Activated CD8-positive, alpha-beta memory T cell treated with anti-CD3 and anti-CD28 coated beads, Interleukin-2, amount 50 U/mL, for 24 hours (primary cell): ENCODE results near the gene PITX2.

Experiments used
- DNase-seq: peaks from one replicate; pipeline ENCODE4 v3.0.0-alpha.2; 2020; ENCODE audit errors: extremely low read depth

PITX2 gene

DNA sequence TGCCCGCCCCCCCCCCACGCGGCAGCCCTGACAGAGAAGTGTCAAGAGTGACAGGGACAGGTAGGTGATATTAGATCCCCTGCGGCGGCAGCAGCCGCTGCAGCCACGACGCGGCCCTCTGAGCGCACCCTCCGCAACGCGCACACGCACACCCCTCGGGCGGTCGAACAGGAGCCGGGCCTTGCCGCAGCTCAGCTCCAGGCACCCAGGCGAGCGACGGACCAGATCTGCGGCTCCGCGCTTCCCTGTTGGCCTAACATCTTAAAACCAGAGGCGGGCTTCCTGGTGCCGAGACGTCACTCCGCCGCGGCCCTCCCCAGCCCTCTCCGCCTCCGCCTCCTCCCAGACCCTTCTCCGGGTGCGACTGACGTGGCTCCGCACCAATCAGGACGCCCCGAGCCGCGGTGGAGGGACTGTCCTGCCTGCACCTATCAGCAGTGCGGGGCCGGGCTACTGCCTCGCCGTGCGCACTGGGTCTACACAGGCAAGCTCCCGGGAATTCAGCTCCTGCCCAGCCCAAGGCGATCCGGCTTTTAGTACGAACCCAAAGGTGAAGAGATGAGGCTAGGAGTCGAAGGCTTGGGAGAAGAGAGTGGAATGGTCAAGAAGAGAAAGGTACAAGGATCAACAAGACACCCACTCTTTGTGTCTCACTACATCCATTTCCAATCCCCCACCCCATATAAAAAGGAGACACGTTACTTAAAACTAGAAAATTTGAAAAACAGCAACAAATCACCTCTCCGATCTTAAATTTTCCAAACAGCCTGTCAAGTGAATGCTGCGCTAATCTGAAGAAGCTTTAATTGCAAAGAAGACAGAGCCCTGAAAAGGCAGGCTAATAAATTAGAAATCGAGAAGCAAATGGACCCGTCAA is at the start of gene PITX2:
PITX2 (minus strand) TSS at position 237 of the 877 bp plus-strand sequence. CDS start 617 bp downstream, outside the sequence.
- DNase-seq = no peak

DNA sequence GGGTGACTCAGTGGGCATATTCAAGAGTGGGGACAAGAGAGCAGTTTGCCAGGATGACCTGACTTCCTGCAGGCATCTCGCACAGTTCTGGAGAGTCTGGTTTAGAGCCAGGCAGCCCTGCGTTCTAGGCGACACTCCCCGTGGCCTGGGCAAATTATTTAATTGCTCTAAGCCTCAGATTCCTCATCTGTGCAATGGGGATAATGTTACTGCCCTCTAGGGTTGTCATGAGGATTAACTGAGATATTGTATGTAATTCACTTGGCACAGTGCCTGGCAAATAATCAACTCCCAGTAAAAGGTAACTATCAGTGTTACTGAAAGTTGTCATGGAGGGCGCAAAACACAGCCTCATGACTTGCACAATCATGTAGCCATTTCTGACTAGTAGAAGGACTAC is 48.8 kb upstream of the PITX2 start:
- DNase-seq = no peak

DNA sequence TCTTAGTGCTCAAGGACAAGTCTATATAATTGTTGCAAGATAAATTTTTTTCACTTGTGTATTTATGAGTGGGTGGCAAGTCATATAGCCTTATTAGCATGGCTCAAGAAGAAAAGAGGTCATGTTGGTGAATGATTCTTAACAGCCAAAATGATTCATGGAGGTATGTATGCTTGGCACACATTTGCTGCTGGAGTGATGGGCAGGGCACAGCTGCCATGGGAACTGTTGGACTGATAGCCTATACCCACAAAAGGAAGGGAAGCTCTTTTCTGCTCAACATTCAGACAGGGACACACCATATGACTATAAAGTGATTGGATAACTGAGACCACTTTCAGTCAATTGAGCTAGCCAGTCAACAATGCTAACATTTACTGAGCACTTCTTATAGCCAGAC is 46.8 kb upstream of the PITX2 start:
- no peak for DNase-seq

DNA sequence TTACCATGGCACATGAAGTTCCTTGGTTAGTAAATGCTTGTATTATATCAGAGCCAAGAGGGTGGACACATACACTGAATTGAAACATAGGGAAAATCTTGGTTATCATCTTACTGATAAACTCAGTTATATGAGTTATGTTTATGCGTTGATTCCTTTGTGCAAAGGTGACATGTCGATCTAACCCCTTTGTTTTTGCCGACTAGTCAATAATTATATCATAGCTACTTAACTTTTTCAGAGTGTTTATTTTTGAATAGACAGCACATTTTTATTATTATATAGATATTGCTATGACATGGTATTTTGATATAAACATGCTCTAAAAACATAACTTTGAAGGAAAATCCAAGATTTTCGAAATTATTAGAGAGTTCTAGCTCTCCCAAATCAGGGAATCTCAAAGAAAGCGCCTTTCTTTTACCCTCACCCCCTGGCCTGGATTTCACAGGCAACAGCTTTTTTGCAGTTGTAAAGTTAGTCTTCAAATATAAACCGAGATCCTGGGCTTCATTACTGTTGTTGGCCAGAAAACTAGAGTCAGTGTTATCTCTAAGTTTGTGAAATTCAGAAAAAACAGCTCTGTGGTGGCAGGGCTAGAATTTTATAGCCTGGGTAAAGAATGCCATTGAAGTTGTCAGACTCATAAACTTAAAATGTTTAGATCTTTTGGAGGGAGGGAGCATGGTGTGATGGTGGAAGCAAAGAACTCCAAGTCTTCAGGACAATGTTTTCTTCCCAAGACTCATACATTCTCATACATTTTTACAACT is 45.8 kb upstream of the PITX2 start:
- DNase-seq = no peak

DNA sequence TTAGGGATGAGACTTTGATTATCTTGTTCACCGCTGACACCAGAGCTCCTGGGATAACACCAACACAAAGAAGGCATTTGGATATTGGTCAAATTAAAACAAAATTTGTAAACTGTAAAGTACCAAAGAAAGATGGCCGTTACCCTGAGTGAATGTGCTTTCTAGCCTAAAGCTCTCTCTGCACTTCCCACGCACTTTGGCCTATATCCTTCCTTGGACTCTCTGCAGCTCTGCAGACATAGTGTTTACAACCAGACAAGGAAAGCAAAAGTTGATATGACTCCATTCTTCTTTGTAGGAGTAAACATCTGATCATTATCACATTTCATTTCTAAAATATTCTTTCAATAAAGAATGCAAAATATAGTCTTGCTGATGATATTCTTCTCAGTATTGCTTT is 44.8 kb upstream of the PITX2 start:
- DNase-seq = no peak

DNA sequence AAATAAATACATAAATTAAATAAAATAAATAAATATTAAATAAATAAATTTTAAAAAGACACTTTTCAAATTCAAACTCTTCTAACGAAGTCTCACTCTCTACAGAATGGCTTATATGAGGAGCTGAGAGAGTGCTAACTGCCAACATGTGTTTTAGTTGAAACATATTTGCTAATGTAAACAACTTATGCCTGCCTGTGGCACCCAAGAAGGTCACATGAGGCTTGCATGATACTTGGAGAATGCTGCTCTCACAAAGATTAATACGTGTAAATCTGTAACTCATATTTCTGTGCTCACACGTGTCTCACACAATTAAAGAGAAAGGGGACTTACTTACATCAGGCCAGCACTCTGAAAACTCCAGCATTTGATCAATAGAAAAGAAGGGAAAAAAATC is 43.2 kb upstream of the PITX2 start:
- no peak for DNase-seq

DNA sequence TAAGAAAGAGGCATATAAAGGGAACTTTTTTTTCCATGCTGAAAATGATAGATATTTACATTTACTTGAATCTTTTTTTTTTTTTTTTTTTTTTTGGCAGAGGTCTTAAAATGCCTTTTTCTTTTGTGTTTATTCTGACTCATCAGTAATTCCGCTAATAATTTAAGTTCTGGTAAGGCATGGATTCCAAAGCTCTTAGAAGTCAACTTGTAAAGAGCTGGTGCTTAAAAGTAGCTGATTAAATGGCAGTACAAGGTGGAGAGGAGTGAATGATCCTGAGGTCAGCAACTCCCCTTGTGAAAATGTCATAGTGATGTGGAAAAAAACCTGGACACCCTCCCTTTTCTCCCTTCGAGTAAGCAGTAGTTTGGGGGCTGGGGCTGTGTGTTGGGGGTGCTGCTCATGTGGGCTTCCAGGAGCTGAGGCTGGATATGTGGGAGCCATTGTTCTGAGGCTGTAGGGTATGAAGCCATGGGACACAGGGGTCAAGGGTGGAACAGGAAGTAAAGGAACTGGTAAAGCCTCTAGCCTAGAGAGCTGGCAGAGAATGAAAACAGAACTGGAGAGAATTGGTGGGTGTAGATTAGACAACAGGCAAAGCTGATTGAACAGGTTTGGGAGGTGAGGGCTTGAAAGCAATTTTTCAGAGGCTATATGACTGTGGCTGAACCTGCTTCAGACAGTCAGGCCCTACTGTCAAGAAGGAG is 41.0 kb upstream of the PITX2 start:
- no peak for DNase-seq

DNA sequence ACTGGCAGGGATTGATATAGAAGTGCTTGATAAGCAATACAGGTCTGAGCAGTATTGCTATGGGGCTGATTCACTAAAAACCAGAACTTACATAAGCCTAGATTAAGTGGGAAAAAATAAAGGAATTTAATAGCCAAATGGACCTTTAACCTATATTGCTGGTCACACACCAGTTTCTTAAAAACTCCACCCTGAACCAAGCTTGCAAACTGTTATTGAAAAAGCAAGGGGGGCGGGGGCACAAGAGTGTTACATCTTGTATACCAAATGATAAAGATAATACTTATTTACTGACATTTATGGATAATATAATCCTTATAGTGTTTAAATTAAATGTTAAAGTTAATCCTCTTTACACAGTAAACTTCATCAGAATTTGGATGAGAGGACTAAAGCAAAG is 40.3 kb upstream of the PITX2 start:
- no peak for DNase-seq

DNA sequence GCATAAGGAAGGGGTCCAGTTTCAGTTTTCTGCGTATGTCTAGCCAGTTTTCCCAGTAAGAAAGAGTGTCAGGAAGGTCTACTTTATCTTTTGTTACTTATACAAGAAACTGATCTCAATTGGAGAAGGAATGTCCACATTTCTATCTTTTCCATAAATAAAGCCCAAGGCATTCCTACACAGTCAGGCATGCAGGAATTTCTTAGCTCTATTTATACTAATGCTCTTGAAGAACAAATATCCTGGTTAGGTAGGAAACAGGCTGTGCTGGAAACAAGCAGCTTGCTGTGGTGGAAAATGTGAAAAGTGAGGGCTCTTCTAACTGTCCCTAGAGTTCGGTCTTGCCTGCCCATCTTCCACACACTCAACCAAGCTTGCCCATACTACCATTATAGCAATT is 37.9 kb upstream of the PITX2 start:
- DNase-seq = no peak

DNA sequence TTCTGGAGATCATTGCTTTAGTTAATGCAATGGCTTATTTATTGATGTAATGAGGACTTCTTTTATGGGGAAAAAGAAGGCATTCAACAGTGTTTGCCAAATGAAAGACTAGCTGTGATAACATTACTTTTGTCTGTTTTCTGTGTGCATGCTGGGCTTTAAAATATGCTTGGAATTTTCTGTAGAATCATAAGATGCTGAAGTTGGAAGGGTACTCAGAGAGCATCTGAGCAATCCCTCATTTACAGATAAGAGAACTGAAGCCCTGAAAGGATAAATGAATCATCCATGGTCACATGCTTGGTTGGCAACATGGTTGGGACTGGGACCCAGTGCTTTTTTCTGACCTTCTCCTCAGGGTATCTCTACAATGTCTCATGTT is 31.4 kb upstream of the PITX2 start:
- no peak for DNase-seq

DNA sequence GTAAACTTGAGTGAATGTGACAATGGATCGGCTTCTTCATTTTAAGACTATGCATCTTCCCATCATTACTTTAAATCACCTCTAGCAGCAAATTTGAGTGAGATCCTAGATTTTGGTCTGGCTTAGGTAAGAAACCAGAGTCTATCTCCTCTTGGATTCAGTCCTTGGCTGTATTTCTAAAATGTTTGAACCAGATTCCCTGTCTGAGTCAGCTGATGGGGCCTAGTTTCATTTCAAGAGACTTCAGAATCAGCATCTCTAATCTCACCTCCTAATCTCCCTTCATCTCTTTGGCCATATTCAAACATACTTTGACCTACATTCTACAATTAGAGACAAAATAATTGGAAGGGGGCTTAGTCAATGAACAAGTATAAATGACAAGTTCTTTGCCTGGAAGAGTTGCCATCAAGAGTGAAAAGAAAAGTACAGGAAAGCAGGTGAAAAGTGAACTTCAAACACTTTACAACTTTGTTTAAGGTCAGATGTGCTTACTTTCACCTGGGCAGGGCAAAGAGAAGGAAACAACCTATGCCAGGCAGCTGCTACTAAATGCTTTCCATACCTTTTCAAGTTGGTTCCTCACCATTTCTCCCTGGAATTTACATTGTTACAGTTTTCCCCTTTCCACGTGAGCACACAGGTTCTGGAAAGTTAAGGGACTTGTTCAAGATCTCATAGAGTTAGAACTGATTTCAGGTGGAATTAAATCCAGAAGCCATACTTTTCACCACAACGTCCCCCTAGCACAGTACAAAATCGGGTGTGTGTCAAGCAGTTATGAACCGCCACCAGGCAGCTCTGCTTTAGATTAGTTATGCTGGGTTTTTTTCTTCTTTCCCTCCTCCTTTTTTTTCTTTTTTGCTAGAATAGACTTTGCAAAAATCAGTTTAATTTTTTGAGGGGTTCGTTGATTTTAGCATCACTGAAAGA is 30.7 kb upstream of the PITX2 start:
- no peak for DNase-seq

DNA sequence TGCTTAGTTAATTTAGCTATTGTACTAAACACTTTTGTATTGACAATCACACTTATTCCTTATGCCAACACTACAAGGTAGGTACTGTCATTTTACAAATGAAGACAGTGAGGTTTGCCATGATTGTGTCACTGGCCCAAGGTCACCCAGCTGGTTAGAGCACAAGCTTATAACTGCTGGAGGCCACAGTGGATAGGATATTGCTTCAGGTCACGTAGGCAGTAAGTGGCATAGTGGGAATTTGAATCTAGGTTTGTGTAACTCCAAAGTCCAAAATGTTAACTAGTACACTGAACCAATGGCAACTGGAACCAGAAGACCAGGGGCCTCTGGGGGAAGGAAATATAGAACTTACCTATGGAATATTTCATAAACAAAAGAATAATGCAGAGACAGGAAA is 21.1 kb upstream of the PITX2 start:
- no peak for DNase-seq

DNA sequence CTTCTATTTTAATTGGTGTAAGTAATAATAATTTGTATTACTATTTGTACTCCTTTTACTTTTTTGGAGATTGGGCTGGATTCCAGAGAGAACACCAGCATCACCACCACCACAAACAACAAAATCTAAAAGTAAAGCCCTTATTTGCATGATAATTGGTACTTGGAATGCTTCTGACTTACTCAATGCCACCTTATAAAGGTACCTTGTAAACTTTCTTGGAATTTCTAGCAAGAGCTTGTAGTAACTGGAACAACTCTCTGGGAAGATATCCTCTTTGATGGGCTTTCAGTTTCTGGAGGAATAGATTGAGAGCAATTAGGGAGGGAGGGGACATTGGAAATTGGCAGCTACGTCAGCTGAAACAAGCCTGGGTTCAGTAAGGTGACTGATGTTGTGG is 20.2 kb upstream of the PITX2 start:
- DNase-seq = no peak

DNA sequence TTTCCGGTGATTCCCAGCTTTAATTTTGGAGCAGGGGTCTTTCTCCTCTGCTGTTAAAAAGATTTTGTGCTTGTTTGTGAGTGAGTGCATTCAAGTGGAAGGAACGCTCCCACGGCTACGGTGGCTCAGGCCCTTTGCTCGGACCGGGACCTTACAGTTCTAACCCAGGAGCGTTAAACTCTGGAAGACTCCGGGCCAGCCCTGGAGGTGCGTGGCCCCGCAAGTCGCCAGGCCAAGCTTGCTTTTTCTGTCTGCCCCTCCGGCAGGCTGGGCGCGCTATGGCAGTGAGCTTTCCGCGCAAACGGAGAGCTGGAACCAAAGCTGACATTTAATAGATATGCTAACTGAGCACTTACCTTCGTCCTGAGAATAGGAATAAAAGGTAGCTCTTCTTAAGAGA is 18.3 kb upstream of the PITX2 start:
- DNase-seq = no peak

DNA sequence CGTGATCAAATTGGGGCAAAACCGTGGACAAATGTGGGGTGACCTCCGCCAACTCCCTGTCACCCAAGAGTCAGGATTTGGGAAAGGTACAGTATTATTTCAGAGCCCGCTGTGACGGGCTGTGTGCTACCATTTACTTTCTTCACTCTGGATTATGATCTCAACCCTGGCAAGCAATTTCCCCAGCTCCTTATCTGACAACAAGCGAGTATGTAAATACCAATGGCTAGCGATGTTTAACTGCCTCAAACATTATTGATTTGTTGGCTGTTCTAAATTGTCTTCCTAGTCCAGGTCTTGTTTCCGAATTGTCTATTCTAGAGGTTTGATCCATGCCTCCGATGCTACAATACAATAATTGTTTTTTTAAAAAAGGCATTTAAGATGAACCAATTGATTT is 17.7 kb upstream of the PITX2 start:
- DNase-seq = no peak

DNA sequence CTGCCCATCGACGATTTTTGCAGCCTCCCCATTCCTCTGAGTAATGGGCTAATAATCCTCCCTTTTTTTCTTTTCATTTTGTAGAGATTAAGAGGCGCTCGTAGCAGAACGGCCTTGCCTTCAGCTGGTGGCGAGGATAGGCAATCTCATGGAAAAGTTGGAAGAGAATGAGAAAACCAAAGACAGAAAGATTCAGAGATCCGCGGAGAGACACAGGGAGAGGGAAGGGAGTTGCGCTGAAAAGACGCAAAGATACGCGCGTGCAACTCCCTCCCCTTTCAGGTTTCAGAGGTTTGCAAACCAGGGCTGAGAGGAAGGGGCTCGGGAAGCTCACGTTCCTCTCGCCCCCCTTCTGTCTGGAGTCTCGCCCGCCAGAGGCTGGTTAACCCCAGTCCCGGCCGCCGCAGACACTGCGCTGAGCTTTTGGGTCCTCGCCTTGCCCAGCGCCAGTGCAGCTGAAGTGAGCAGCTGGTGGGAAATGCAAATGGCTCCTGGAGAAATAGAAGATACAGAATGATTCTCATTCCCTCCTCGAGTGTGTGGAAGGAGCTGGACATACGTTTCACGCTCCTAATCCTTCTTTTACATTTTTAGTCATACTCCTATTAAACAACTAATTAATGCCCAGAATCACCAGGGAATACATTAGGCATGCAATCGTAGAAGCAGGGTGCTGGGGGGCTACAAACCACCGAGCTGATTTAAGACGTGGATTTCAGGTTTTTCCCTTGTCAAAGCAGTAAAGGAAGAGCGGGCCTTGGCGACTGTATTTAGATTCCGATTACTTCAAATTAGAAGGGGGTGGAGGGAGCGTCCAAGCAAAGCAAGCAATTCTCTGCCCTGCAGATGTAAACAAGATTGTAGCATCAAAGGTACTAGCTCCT is 16.6 kb upstream of the PITX2 start:
- DNase-seq = no peak

DNA sequence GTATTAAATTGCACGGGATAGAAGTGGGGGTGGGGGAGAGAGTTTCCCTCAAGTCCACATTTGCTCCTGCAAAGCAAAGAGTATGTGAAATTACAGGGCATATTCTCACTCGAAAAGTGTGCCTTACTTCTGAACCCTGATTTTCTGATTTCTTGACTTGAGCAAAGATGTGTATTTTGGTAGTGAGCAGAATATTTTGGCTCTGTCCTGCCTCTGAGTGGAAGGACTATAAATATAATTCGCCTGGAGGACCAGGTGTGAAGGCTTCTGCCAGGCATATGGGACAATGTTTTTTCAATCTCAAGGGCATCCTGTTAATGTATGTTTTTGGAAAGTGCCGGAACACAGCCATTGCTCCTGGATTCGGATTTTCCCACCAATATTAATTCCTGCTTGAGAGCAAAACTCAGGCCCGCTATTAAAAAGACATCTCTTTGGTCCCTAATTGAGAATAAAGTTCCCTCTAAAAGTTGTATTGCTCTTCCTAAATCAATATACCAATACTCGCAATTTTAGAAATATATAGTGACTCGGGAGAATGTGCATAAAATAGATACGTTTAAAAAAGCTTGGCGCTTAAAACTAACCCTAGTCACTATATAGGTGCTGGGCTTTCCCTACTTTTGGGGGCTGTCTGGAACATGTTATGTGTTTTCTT is 15.3 kb upstream of the PITX2 start:
- DNase-seq = no peak

DNA sequence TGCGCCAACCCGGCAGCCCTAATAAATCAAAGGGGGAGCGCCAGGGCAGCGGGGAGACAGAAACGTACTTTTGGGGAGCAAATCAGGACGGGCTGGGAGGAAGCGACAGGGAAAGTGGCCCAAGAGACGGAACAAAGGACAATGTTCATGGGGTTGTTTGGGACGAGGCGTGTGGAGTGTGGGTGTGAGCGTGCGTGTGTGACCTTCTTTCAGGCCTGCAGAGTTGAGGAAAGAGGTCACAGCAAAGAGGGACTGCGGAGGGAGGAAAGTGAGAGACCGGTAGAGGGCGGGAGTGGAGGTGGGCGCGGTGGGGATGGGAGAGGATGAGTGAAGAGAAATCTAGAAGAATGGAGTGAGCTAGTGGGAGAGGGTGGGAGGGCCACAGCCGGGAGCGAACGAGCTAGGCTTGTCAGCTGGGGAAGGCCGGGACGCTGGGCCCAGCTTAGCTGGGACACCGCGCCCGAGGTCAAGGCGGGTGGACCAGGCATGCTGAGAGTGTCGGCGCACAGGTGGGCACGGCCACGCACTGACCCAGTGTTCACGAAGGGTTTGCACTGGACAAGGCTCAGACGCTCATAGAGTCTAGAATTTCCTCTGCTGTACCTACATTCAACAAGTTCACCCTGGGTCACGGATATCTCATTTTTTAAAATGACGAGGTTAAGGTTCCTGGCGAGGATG is 14.7 kb upstream of the PITX2 start:
- no peak for DNase-seq

DNA sequence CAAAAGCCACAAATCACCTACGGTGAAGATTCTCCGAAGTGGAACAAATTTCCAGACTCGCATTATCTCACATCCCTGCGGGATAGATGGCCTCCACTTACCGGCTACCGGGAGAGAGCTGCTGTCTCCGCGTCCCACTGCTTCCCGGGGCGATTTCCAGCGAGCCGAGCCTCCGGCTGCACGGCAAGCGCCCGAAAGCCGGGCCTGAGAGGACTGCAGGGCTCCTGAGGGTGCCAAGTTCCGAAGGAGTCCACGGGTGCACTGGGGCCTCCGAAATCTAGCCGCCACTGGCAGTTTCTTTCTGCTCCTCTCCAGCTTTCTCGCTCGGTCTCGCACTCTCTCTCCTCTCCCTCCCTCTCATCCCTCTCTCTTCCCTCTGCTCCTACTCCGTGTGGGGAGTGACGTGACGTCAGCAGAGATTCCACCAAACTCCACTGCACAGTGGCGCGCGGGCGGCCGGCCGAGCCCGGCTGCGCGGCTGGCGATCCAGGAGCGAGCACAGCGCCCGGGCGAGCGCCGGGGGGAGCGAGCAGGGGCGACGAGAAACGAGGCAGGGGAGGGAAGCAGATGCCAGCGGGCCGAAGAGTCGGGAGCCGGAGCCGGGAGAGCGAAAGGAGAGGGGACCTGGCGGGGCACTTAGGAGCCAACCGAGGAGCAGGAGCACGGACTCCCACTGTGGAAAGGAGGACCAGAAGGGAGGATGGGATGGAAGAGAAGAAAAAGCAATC is 14.0 kb upstream of the PITX2 start:
- no peak for DNase-seq
